Osteoblast (primary cell): ENCODE data around the gene PTPN9. TPM values are rescaled to one million over a fixed set of nuclear protein-coding genes. Genes with fewer than 3 reads are reported as not detected.

Experiments
- DNase-seq: peaks from one replicate; pipeline ENCODE4 v3.0.0; 2011; ENCODE audit warnings: low spot score, mixed read lengths; ENCODE audit not compliant: insufficient read length; ENCODE audit errors: missing footprints
- H2AFZ ChIP-seq: 2 replicates; pipeline ENCODE4 v1.6.0; 2011; ENCODE audit warnings: mild to moderate bottlenecking, low read length
- H3K27ac ChIP-seq: 2 replicates; pipeline ENCODE4 v1.5.1; 2011; ENCODE audit warnings: mild to moderate bottlenecking, low read depth, low read length, moderate library complexity
- H3K27me3 ChIP-seq: 2 replicates; pipeline ENCODE4 v1.6.0; 2012; ENCODE audit warnings: mild to moderate bottlenecking, control low read depth, inconsistent platforms, low read length, moderate library complexity; ENCODE audit not compliant: insufficient read depth
- H3K36me3 ChIP-seq: 2 replicates; pipeline ENCODE4 v1.5.1; 2011; ENCODE audit warnings: mild to moderate bottlenecking, low read length, control low read depth, moderate library complexity; ENCODE audit not compliant: insufficient read depth
- H3K4me1 ChIP-seq: 2 replicates; pipeline ENCODE4 v1.5.1; 2011; ENCODE audit warnings: mild to moderate bottlenecking, low read length, control low read depth, moderate library complexity; ENCODE audit not compliant: insufficient read depth
- H3K4me2 ChIP-seq: 2 replicates; pipeline ENCODE4 v1.6.0; 2011; ENCODE audit warnings: mild to moderate bottlenecking, low read length; ENCODE audit not compliant: insufficient read depth
- H3K4me3 ChIP-seq: fragments of 200-600 bp; sonication (generic); 3 replicates; pipeline ENCODE4 v1.5.1; 2012; ENCODE audit warnings: mild to moderate bottlenecking, low read length, inconsistent platforms; ENCODE audit not compliant: insufficient read depth
- H3K79me2 ChIP-seq: 2 replicates; pipeline ENCODE4 v1.6.0; 2012; ENCODE audit warnings: mild to moderate bottlenecking, low read length, control low read depth, inconsistent platforms; ENCODE audit not compliant: insufficient read depth
- H3K9me3 ChIP-seq: 2 replicates; pipeline ENCODE4 v1.5.1; 2011; ENCODE audit warnings: low read depth, low read length, control low read depth
- H4K20me1 ChIP-seq: 2 replicates; pipeline ENCODE4 v1.6.0; 2012; ENCODE audit warnings: mild to moderate bottlenecking, low read length, control low read depth; ENCODE audit not compliant: insufficient read depth
- total RNA-seq: library from RNA; depleted of rRNA; stranded (reverse); fragments of >200 nt; gene quantifications from 2 replicates; pipeline ENCODE4 v1.2.3, GENCODE V29; 2012
- TF ChIP-seq, protein P1 (sequence below): IDR thresholded peaks from 2 replicates; pipeline ENCODE4 v1.5.1; 2011; ENCODE audit warnings: mild to moderate bottlenecking, low read depth, low read length, moderate library complexity; ENCODE audit errors: extremely low read depth

The PTPN9 gene
- total RNA-seq, 1 donor = 23.9 TPM

DNA sequence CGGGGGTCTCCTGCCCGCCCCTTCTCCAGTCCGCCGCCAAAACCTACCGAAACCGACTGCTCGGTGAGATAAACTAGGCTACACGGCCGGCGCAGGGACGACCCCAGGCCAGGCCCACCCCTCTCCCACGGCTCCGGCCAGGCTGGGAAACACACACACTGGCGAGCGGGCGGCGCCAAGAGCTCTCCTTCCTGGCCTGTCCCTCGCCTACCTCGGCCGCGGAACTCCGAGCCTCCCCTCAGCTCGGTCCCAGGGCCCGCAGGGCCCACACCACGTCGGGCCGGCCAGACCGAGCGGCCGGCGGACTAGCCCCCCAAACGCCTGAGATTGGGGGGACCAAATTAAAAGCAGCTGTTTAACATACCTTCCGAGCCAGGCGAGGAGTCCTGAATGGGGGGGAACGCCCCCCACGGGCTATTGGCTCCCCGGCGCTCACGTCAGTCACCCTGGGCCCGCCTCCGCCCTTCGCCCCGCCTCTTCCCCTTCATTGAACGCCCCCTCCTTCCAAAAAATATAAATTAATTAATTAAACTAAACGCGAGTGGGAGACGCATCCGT, 123.6 kb downstream of the PTPN9 start:
- H4K20me1 ChIP-seq = peaks cover 4% of the 10 kb centered on the region
- H3K4me1 ChIP-seq = peaks cover 33% of the 10 kb centered on the region
- H3K4me3 ChIP-seq = peak overlapping the region; percentile 93
- peak overlapping the region; percentile 94 for H3K4me2 ChIP-seq
- H3K27me3 ChIP-seq = no peaks in the 10 kb centered on the region
- H3K9me3 ChIP-seq = no peaks in the 10 kb centered on the region
- H3K36me3 ChIP-seq = peaks cover under 1% of the 10 kb centered on the region
- peaks cover under 1% of the 10 kb centered on the region for H3K79me2 ChIP-seq
- H3K27ac ChIP-seq = peak overlapping the region; percentile 97
- TF ChIP-seq, protein P1, sequence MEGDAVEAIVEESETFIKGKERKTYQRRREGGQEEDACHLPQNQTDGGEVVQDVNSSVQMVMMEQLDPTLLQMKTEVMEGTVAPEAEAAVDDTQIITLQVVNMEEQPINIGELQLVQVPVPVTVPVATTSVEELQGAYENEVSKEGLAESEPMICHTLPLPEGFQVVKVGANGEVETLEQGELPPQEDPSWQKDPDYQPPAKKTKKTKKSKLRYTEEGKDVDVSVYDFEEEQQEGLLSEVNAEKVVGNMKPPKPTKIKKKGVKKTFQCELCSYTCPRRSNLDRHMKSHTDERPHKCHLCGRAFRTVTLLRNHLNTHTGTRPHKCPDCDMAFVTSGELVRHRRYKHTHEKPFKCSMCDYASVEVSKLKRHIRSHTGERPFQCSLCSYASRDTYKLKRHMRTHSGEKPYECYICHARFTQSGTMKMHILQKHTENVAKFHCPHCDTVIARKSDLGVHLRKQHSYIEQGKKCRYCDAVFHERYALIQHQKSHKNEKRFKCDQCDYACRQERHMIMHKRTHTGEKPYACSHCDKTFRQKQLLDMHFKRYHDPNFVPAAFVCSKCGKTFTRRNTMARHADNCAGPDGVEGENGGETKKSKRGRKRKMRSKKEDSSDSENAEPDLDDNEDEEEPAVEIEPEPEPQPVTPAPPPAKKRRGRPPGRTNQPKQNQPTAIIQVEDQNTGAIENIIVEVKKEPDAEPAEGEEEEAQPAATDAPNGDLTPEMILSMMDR = no peak
- peak; percentile 97 for DNase-seq
- peak overlapping the region; percentile 95 for H2AFZ ChIP-seq

DNA sequence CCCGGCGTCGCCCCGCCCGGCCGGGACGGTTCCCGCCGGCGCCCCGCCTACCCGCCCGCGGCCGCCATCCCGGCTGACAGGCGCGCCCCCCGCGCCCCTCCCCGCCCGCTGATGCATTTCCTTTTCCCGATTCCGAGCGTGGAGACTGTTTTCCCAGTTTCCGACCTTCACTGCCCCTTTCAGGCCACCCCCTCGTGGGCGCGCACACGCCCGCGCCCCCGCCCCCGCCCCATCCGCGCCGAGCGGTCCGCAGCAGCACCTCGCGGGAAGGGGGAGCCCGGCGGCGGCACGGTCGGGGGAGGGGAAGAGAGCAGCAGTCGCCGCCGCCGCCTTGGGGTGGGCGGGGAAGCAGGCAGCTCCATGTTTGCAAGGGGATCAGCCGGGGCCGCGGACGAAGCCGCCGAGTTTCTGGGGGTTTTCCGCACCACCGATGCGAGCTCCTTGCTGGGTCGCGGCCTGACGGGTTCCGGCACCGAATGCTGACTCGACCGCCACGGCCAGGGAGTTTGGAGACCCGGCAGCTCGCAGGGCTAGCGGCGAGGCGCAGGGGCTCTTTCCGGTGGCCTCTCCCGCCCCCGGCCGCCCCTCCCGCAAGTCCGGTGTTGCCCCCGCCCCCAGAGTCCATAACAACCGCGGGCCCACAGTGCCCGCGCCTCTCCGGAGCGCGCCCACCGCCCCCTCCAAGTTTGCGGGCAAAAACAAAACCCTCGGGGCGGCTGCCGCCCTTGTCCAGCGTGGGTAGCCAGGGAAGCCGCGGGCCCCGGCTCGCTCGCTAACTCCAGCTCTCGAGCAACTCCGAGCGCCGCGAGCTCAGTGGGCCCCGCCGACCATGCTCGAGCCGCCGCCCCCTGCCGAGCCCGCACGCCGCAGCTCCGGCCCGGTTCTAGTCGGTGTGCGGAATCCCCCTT, 124.4 kb downstream of the PTPN9 start:
- DNase-seq = peak; percentile 90

DNA sequence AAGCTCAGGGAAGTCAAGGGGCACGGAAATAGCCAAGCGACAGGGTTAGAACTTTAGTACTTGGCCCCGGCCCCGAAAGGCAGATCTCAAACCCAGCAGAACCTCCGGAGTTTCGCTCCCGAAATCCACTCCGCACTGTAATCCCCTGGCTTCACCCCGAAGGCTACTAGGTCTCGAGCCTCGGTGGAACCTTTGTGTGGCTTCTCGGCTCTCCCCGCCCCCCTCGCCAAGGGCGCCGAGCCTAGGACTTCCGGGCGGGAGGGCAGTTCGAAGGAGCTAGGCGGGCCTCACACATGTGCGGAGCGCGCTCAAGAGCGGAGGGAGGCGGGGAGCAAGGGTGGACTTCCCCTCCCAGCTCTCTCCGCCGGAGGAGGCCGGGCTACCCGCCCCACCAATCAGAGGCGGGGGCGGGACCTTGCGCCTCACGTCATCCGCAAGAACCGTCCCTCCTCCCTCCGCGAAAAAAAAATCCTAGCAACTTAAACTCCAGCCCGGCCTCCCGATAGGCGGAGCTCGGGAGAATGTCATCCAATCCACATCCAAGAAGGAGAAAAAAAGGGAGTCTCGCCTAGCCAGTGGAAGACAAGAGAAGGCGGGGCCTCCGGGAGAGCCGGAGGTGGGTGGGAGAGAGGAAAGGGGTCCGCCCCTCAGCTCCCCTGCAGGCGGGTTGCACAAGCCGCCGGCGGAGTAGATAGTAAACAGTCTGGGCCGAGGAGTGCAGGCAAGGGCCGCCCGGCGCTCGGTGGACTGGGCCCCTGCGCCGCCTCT, 125.2 kb downstream of the PTPN9 start:
- peaks cover 16% of the 10 kb centered on the region for H3K79me2 ChIP-seq
- H3K4me3 ChIP-seq = peak overlapping the region; percentile 93
- peak overlapping the region; percentile 78 for H2AFZ ChIP-seq
- no peaks in the 10 kb centered on the region for H3K27me3 ChIP-seq
- TF ChIP-seq, protein P1 = no peak
- H4K20me1 ChIP-seq = peaks cover 20% of the 10 kb centered on the region
- H3K9me3 ChIP-seq = no peaks in the 10 kb centered on the region
- H3K36me3 ChIP-seq = no peaks in the 10 kb centered on the region
- peaks cover 40% of the 10 kb centered on the region for H3K4me1 ChIP-seq
- peak overlapping the region; percentile 73 for H3K27ac ChIP-seq
- peak; percentile 99 for DNase-seq
- peak overlapping the region; percentile 95 for H3K4me2 ChIP-seq

More for the DNA sequence above, 124.4 kb downstream of the PTPN9 start:
- H3K79me2 ChIP-seq = peaks cover 8% of the 10 kb centered on the region
- H2AFZ ChIP-seq = peak overlapping the region; percentile 72
- no peaks in the 10 kb centered on the region for H3K27me3 ChIP-seq
- H3K4me3 ChIP-seq = peak overlapping the region; percentile 93
- no peaks in the 10 kb centered on the region for H3K9me3 ChIP-seq
- no peaks in the 10 kb centered on the region for H3K36me3 ChIP-seq
- H3K4me2 ChIP-seq = peak overlapping the region; percentile 94
- TF ChIP-seq, protein P1 = no peak
- H4K20me1 ChIP-seq = peaks cover 12% of the 10 kb centered on the region
- H3K27ac ChIP-seq = peak overlapping the region; percentile 97
- H3K4me1 ChIP-seq = peaks cover 37% of the 10 kb centered on the region
